ENCODE data around the gene PRPS2.

Gene PRPS2

DNA sequence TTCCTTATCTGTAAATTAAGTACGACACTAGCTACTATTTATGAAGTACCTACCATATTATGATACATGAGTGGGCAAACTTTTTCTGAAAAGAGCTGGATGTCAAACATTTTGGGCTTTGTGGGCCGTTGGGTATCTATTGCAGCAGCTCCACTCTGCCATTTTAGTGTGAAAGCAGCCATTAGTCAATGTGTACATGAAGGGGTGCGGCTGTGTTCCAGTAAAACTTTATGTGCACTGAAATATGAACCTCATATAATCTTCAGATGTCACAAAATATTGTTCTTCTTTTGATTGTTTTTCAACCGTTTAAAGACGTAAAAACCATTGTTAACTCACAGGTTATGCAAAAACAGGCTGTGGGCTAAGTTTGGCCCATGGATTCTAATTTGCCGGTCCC lies 14.1 kb downstream of the PRPS2 start:
- no peak overlapping the region for H3K9ac ChIP-seq (ENCODE audit: low read depth in 1 of 2, low read length in 2 of 2)
- H3K9me3 ChIP-seq (ENCODE audit: control insufficient read depth in 1 of 2, low read length in 2 of 2) = no peaks in the 10 kb centered on the region
- H3K27me3 ChIP-seq (ENCODE audit: control insufficient read depth in 1 of 2, insufficient read depth in 2 of 2, low read length in 2 of 2) = no peaks in the 10 kb centered on the region

DNA sequence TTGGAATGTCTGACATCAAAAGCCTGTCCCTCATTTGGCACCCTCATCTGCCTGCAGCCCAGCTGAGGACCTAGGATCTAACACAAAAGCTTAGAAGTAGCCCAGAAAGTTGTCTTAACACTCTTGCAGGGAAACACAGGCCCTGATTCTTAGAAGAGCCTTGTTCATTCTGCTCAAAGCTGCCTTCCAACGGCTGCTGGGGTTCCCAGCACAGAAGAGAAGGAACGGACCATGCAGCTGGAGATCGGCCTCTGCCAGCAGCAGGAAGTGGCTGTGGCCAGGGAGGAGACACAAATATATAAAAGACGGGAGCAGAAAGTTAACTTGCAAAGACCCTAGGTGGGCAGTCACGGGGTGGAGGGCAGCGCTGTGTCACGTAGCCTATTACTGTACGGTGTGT lies 20.4 kb downstream of the PRPS2 start:
- Histone ChIP-seq H3K36me3 (ENCODE audit: control insufficient read depth in 1 of 2, insufficient read depth in 2 of 2, low read length in 2 of 2) (peaks cover 0 to 5% of the 10 kb centered on the region in 2 donors), H3K9ac (ENCODE audit: low read depth in 1 of 2, low read length in 2 of 2) (no peak overlapping the region), H3K27me3 (ENCODE audit: control insufficient read depth in 1 of 2, insufficient read depth in 2 of 2, low read length in 2 of 2) (no peaks in the 10 kb centered on the region), H3K27ac (ENCODE audit: low read depth, low read length) (no peak overlapping the region), H3K4me3 (ENCODE audit: low read depth in 1 of 2, low read length in 2 of 2) (no peak overlapping the region), H3K9me3 (ENCODE audit: control insufficient read depth in 1 of 2, low read length in 2 of 2) (no peaks in the 10 kb centered on the region), H3K4me1 (ENCODE audit: control insufficient read depth in 1 of 2, insufficient read depth in 2 of 2, low read length in 2 of 2) (no peaks in the 10 kb centered on the region)

More for the DNA sequence above, 14.1 kb downstream of the PRPS2 start:
- no peak overlapping the region for H3K4me3 ChIP-seq (ENCODE audit: low read depth in 1 of 2, low read length in 2 of 2)
- H3K36me3 ChIP-seq (ENCODE audit: control insufficient read depth in 1 of 2, insufficient read depth in 2 of 2, low read length in 2 of 2) = peaks cover 0 to 7% of the 10 kb centered on the region in 2 donors
- no peak overlapping the region for H3K27ac ChIP-seq (ENCODE audit: low read depth, low read length)
- no peaks in the 10 kb centered on the region for H3K4me1 ChIP-seq (ENCODE audit: control insufficient read depth in 1 of 2, insufficient read depth in 2 of 2, low read length in 2 of 2)

DNA sequence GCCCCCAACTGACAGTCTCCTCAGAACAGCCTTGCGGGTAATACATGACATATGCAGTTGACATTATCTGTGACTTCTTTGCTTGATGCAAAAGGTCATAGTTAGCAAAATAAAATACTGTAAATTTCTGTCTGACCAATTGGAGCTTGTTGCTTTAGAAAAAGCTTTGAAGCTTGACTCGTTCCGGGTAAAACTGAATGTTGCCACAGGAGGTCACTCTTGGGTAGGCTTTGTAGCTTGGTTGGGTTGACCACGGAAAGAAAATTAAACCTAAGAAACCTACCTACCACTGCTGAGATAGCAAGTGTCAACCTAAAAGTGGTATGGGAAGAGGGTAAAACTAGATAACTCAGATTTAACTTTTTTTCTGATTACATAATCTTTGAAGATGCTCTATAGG lies 23.2 kb downstream of the PRPS2 start:
- Histone ChIP-seq H3K27ac (ENCODE audit: low read depth, low read length) (no peak overlapping the region), H3K36me3 (ENCODE audit: control insufficient read depth in 1 of 2, insufficient read depth in 2 of 2, low read length in 2 of 2) (peaks cover 2 to 5% of the 10 kb centered on the region in 2 donors), H3K4me3 (ENCODE audit: low read depth in 1 of 2, low read length in 2 of 2) (no peak overlapping the region), H3K9me3 (ENCODE audit: control insufficient read depth in 1 of 2, low read length in 2 of 2) (no peaks in the 10 kb centered on the region), H3K4me1 (ENCODE audit: control insufficient read depth in 1 of 2, insufficient read depth in 2 of 2, low read length in 2 of 2) (no peaks in the 10 kb centered on the region), H3K9ac (ENCODE audit: low read depth in 1 of 2, low read length in 2 of 2) (no peak overlapping the region), H3K27me3 (ENCODE audit: control insufficient read depth in 1 of 2, insufficient read depth in 2 of 2, low read length in 2 of 2) (no peaks in the 10 kb centered on the region)

DNA sequence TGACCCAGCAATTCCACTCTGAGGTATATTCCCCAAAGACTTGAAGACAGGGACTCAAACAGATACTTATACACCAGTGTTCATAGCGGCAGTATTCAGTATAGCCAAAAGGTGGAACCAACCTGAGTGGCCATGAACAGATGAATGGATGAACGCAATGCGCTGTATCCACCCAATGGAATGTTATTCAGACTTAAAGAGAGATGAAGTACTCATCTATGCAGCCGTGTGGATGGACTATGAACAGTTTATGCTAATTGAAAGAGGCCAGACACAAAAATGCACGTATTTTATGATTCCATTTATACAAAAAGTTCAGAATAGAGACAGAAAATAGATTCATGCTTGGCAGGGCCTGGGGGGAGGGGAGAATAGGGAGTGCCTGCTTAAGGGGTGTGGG lies 26.3 kb downstream of the PRPS2 start:
- Histone ChIP-seq H3K27ac (ENCODE audit: low read depth, low read length) (no peak overlapping the region), H3K36me3 (ENCODE audit: control insufficient read depth in 1 of 2, insufficient read depth in 2 of 2, low read length in 2 of 2) (peaks cover 3 to 16% of the 10 kb centered on the region in 2 donors), H3K4me3 (ENCODE audit: low read depth in 1 of 2, low read length in 2 of 2) (no peak overlapping the region), H3K9ac (ENCODE audit: low read depth in 1 of 2, low read length in 2 of 2) (no peak overlapping the region), H3K9me3 (ENCODE audit: control insufficient read depth in 1 of 2, low read length in 2 of 2) (no peaks in the 10 kb centered on the region), H3K4me1 (ENCODE audit: control insufficient read depth in 1 of 2, insufficient read depth in 2 of 2, low read length in 2 of 2) (no peaks in the 10 kb centered on the region), H3K27me3 (ENCODE audit: control insufficient read depth in 1 of 2, insufficient read depth in 2 of 2, low read length in 2 of 2) (no peaks in the 10 kb centered on the region)

DNA sequence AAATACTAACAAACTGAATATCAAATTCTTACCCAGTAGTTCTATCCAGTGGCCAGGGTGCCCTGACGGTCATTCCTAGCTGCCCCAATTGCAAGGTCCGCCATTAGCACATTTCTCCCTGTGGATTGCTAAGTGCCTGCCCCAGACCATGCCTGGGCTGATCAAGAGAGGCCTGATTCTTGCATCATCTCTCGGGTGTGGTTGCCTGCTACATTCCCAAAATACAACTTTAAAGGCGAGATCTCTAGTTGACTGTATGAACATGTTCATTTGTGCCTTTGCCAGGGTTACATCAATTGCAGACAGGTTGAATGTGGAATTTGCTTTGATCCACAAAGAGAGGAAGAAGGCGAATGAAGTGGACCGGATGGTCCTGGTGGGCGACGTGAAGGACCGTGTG lies 28.0 kb downstream of the PRPS2 start:
- no peaks in the 10 kb centered on the region for H3K9me3 ChIP-seq (ENCODE audit: control insufficient read depth in 1 of 2, low read length in 2 of 2)
- no peak overlapping the region for H3K9ac ChIP-seq (ENCODE audit: low read depth in 1 of 2, low read length in 2 of 2)
- H3K4me3 ChIP-seq (ENCODE audit: low read depth in 1 of 2, low read length in 2 of 2) = no peak overlapping the region
- no peaks in the 10 kb centered on the region for H3K27me3 ChIP-seq (ENCODE audit: control insufficient read depth in 1 of 2, insufficient read depth in 2 of 2, low read length in 2 of 2)
- no peaks in the 10 kb centered on the region for H3K4me1 ChIP-seq (ENCODE audit: control insufficient read depth in 1 of 2, insufficient read depth in 2 of 2, low read length in 2 of 2)
- H3K27ac ChIP-seq (ENCODE audit: low read depth, low read length) = no peak overlapping the region
- peaks cover 3 to 21% of the 10 kb centered on the region in 2 donors for H3K36me3 ChIP-seq (ENCODE audit: control insufficient read depth in 1 of 2, insufficient read depth in 2 of 2, low read length in 2 of 2)

DNA sequence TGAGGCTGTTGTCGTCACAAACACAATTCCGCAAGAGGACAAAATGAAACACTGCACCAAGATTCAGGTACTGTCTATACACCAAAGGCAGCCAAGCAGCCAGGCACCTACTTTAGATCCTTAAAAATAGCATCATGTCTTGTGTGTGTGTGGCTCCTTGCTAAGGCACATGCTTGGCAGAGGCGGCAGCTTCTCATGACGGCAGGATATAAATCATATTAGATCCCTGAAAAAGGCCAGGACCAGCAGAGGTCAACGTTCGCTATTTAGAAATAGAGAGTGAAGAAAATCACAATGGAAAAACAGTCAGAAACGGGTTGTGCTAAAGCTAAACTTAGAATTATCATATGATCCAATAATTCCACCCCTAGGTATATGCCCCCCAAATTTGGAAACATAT lies 29.5 kb downstream of the PRPS2 start:
- Histone ChIP-seq H3K36me3 (ENCODE audit: control insufficient read depth in 1 of 2, insufficient read depth in 2 of 2, low read length in 2 of 2) (peaks cover 3 to 32% of the 10 kb centered on the region in 2 donors), H3K4me1 (ENCODE audit: control insufficient read depth in 1 of 2, insufficient read depth in 2 of 2, low read length in 2 of 2) (no peaks in the 10 kb centered on the region), H3K4me3 (ENCODE audit: low read depth in 1 of 2, low read length in 2 of 2) (no peak overlapping the region)

DNA sequence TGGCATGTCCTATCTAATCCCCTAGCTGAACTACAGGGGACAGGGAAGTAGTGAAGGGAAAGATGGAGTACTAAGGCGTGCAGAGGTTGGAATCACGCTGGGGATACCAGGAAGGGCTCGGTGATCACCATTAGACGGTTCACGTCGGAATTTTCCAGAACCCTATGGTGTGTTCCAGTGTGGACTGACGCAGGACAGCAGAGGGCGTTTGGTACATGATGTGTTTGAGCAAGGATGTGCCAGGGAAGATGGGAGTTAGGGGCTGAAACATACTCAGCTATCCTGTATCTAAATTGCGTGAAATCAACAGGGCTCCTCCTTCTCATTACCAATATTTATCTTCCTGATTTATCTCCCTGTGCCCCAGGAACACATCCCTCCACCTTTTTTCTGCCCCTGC lies 33.7 kb downstream of the PRPS2 start:
- Histone ChIP-seq H3K27me3 (ENCODE audit: control insufficient read depth in 1 of 2, insufficient read depth in 2 of 2, low read length in 2 of 2) (no peaks in the 10 kb centered on the region), H3K4me1 (ENCODE audit: control insufficient read depth in 1 of 2, insufficient read depth in 2 of 2, low read length in 2 of 2) (no peaks in the 10 kb centered on the region), H3K9ac (ENCODE audit: low read depth in 1 of 2, low read length in 2 of 2) (no peak overlapping the region), H3K27ac (ENCODE audit: low read depth, low read length) (no peak overlapping the region), H3K36me3 (ENCODE audit: control insufficient read depth in 1 of 2, insufficient read depth in 2 of 2, low read length in 2 of 2) (peaks cover 0 to 32% of the 10 kb centered on the region in 2 donors), H3K9me3 (ENCODE audit: control insufficient read depth in 1 of 2, low read length in 2 of 2) (no peaks in the 10 kb centered on the region), H3K4me3 (ENCODE audit: low read depth in 1 of 2, low read length in 2 of 2) (no peak overlapping the region)

More for the DNA sequence above, 29.5 kb downstream of the PRPS2 start:
- Histone ChIP-seq H3K27ac (ENCODE audit: low read depth, low read length) (no peak overlapping the region), H3K9ac (ENCODE audit: low read depth in 1 of 2, low read length in 2 of 2) (no peak overlapping the region), H3K9me3 (ENCODE audit: control insufficient read depth in 1 of 2, low read length in 2 of 2) (no peaks in the 10 kb centered on the region), H3K27me3 (ENCODE audit: control insufficient read depth in 1 of 2, insufficient read depth in 2 of 2, low read length in 2 of 2) (no peaks in the 10 kb centered on the region)

DNA sequence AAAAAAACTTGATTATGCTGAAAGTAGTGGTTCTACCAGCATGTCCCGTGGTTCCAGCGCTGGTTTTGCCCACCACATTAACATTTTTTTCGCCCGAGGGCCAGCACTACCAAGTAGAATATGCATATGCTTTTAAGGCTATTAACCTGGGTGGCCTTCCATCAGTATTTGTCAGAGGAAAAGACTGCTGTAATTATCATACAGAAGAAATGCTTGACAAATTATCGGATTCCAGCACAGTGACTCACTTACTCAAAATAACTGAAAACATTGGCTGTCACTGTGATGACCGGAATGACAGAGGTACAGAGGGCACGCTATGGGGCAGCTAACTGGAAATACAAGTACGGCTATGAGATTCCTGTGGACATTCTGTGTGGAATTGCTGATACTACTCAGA lies 34.6 kb downstream of the PRPS2 start:
- Histone ChIP-seq H3K27ac (ENCODE audit: low read depth, low read length) (no peak overlapping the region), H3K36me3 (ENCODE audit: control insufficient read depth in 1 of 2, insufficient read depth in 2 of 2, low read length in 2 of 2) (peaks cover 0 to 25% of the 10 kb centered on the region in 2 donors), H3K4me1 (ENCODE audit: control insufficient read depth in 1 of 2, insufficient read depth in 2 of 2, low read length in 2 of 2) (no peaks in the 10 kb centered on the region), H3K27me3 (ENCODE audit: control insufficient read depth in 1 of 2, insufficient read depth in 2 of 2, low read length in 2 of 2) (no peaks in the 10 kb centered on the region), H3K4me3 (ENCODE audit: low read depth in 1 of 2, low read length in 2 of 2) (no peak overlapping the region), H3K9me3 (ENCODE audit: control insufficient read depth in 1 of 2, low read length in 2 of 2) (no peaks in the 10 kb centered on the region), H3K9ac (ENCODE audit: low read depth in 1 of 2, low read length in 2 of 2) (no peak overlapping the region)

DNA sequence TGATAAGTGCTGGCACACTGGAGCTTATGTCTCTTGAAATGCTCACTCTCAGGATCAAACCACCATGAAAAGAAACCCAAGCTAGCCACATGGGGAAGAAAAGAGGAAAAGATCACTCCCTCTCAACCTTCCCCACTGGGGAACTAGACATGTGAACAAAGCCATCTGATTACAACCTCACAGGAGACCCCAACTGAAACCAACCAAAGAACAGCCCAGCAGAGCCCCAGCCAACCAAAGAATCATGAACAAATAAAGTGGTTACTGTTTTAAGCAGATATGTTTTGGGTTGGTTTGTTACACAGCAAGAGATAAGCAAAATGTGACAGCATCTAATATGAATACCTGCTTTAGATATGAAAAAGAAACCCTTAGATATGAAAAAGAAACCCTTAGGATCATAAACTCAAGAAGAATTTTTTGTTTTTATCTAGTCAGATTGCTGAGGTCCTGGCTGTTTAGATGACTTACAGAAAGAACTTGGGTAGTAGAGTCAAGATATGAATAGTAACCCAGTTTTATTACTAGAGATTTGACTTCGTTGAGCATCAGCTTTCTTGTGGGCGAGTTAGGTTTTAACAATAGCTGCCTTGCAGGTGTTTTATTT lies 52.0 kb downstream of the PRPS2 start:
- H3K4me3 ChIP-seq (ENCODE audit: low read depth in 1 of 2, low read length in 2 of 2) = no peak overlapping the region
- no peak overlapping the region for H3K27ac ChIP-seq (ENCODE audit: low read depth, low read length)
- no peaks in the 10 kb centered on the region for H3K27me3 ChIP-seq (ENCODE audit: control insufficient read depth in 1 of 2, insufficient read depth in 2 of 2, low read length in 2 of 2)
- no peaks in the 10 kb centered on the region for H3K9me3 ChIP-seq (ENCODE audit: control insufficient read depth in 1 of 2, low read length in 2 of 2)
- H3K4me1 ChIP-seq (ENCODE audit: control insufficient read depth in 1 of 2, insufficient read depth in 2 of 2, low read length in 2 of 2) = no peaks in the 10 kb centered on the region
- H3K36me3 ChIP-seq (ENCODE audit: control insufficient read depth in 1 of 2, insufficient read depth in 2 of 2, low read length in 2 of 2) = no peaks in the 10 kb centered on the region
- H3K9ac ChIP-seq (ENCODE audit: low read depth in 1 of 2, low read length in 2 of 2) = no peak overlapping the region

DNA sequence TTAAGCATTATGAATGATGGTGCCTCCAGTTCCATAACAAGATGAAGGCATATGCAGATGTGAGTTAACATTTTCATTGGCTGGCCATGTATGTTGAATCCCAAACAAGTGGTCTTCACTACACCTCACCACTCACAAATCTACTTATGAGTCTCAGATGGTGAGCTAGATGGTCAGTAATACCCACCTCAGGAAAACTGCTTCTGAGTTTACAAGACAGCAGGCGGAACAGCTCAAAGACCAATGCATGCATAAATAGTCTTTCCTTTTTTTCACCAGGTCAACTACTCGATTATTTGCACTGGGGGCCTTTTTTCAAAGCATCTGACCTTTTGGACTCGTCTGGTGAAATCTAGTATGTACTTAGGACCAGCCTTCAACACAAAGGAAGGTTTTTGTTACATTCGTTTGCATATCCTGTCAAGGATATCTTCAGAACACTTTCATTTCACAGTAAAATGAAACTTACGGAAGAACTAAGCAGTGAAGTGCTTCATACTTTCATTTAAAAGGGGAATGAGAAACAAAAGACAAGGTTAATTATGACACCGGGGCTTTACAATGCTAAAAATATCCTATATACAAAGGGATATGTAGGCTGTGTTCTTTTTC lies 52.6 kb downstream of the PRPS2 start:
- H3K36me3 ChIP-seq (ENCODE audit: control insufficient read depth in 1 of 2, insufficient read depth in 2 of 2, low read length in 2 of 2) = no peaks in the 10 kb centered on the region
- no peak overlapping the region for H3K9ac ChIP-seq (ENCODE audit: low read depth in 1 of 2, low read length in 2 of 2)
- H3K4me3 ChIP-seq (ENCODE audit: low read depth in 1 of 2, low read length in 2 of 2) = peak overlapping the region in 1 of 2 donors; percentile 50
- H3K27me3 ChIP-seq (ENCODE audit: control insufficient read depth in 1 of 2, insufficient read depth in 2 of 2, low read length in 2 of 2) = no peaks in the 10 kb centered on the region
- no peaks in the 10 kb centered on the region for H3K4me1 ChIP-seq (ENCODE audit: control insufficient read depth in 1 of 2, insufficient read depth in 2 of 2, low read length in 2 of 2)
- no peaks in the 10 kb centered on the region for H3K9me3 ChIP-seq (ENCODE audit: control insufficient read depth in 1 of 2, low read length in 2 of 2)
- no peak overlapping the region for H3K27ac ChIP-seq (ENCODE audit: low read depth, low read length)
